ENCODE measurements around the gene SOX6. TPM values are rescaled to one million over a fixed set of nuclear protein-coding genes. Genes with fewer than 3 reads are reported as not detected.

SOX6 gene
- total and polyA plus RNA-seq, 8 donors = 5.1 to 23.0 (median 18.7) TPM

- no peaks in the 10 kb centered on the region for H3K9me3 ChIP-seq
- TF ChIP-seq CTCF (IDR thresholded peaks at IDR 0.05) = no peak
- no peaks in the 10 kb centered on the region for H3K27me3 ChIP-seq
- DNase-seq = no peak
- peaks cover 5 to 16% (median 6%) of the 10 kb centered on the region in 3 donors for H3K4me1 ChIP-seq
- 93 to 99% methylated on average over 3 of the region's 3 CpGs for WGBS, 2 donors
- no peak for ATAC-seq
- no peaks in the 10 kb centered on the region for H3K36me3 ChIP-seq
- no peak for FAIRE-seq
- intact Hi-C loops (cut with DNase I) = no loop called here
- no peak overlapping the region for H3K27ac ChIP-seq
- no peak overlapping the region for H3K4me3 ChIP-seq
Observed at GRCh38 chr11:16289541-16289940, 66.8 kb downstream of the SOX6 start.

- Histone ChIP-seq H3K36me3 (no peaks in the 10 kb centered on the region), H3K9me3 (no peaks in the 10 kb centered on the region), H3K27ac (no peak overlapping the region), H3K4me1 (peaks cover 0 to 7% (median under 1%) of the 10 kb centered on the region in 3 donors), H3K27me3 (no peaks in the 10 kb centered on the region), H3K4me3 (no peak overlapping the region)
- FAIRE-seq = no peak
- TF ChIP-seq CTCF (IDR thresholded peaks at IDR 0.05) = no peak
- DNase-seq = no peak
- 81 to 83% methylated on average over 3 of the region's 3 CpGs for WGBS, 2 donors
- intact Hi-C loops (cut with DNase I) = no loop called here
- no peak for ATAC-seq
Observed at GRCh38 chr11:16287630-16288280, 68.6 kb downstream of the SOX6 start.

- H3K27ac ChIP-seq = no peak overlapping the region
- no peak for TF ChIP-seq CTCF (IDR thresholded peaks at IDR 0.05)
- ATAC-seq (no peak), DNase-seq (no peak), FAIRE-seq (no peak)
- no peak overlapping the region for H3K4me3 ChIP-seq
- H3K27me3 ChIP-seq = no peaks in the 10 kb centered on the region
- H3K36me3 ChIP-seq = no peaks in the 10 kb centered on the region
- intact Hi-C loops (cut with DNase I) = no loop called here
- no peaks in the 10 kb centered on the region for H3K9me3 ChIP-seq
- H3K4me1 ChIP-seq = peaks cover 0 to 5% (median 0%) of the 10 kb centered on the region in 3 donors
- 50 to 55% methylated on average over 3 of the region's 3 CpGs for WGBS, 2 donors
Observed at GRCh38 chr11:16286095-16286494, 70.3 kb downstream of the SOX6 start.

- TF ChIP-seq CTCF (IDR thresholded peaks at IDR 0.05) = no peak
- Histone ChIP-seq H3K36me3 (no peaks in the 10 kb centered on the region), H3K4me3 (no peak overlapping the region), H3K27ac (no peak overlapping the region), H3K4me1 (peaks cover 0 to 4% (median 0%) of the 10 kb centered on the region in 3 donors), H3K27me3 (no peaks in the 10 kb centered on the region), H3K9me3 (no peaks in the 10 kb centered on the region)
- DNase-seq (peak in 1 of 6 donors; percentile 12), FAIRE-seq (peak; percentile 68), ATAC-seq (no peak)
- WGBS, 2 donors = 65 to 66% methylated on average over 5 of the region's 5 CpGs
- intact Hi-C loops (cut with DNase I) = no loop called here
Observed at GRCh38 chr11:16280256-16280682, 76.1 kb downstream of the SOX6 start.

- H3K36me3 ChIP-seq = no peaks in the 10 kb centered on the region
- FAIRE-seq (no peak), DNase-seq (no peak), ATAC-seq (no peak)
- H3K27me3 ChIP-seq = no peaks in the 10 kb centered on the region
- H3K9me3 ChIP-seq = no peaks in the 10 kb centered on the region
- no peak overlapping the region for H3K27ac ChIP-seq
- intact Hi-C loops (cut with DNase I) = no loop called here
- H3K4me3 ChIP-seq = no peak overlapping the region
- H3K4me1 ChIP-seq = peaks cover 0 to 4% (median 0%) of the 10 kb centered on the region in 3 donors
- no peak for TF ChIP-seq CTCF (IDR thresholded peaks at IDR 0.05)
Observed at GRCh38 chr11:16279524-16279923, 76.8 kb downstream of the SOX6 start.

Measured in pancreas (tissue), 10 donors.